Glomerular visceral epithelial cell (primary cell): Measurements from ENCODE around the gene STK16.
"Not testable (repeated sequence)": the region's sequence is repeated elsewhere in the genome, so short reads cannot be mapped to it uniquely, and the experiment has no call there.

ENCODE experiments used
- DNase-seq: peaks from one replicate; pipeline ENCODE4 v3.0.0-alpha.2; 2016; ENCODE audit errors: extremely low spot score

STK16 gene

DNA sequence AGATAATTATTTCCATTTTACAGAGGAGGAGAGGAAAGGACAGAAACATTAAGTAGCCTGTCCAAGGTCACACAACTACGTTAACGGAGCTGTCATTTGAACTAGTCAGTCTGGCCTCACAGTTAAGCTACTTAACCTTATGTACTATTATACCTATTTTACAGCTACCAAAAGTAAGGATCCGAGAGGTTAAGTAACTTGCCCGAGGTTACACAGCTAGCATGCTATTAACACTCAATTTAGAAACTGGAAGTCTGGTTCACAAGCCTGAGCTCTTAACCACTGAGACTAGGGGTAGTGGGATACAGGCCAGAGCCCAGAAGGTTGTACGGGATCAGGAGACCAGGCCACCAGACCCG, 511 bp upstream of the STK16 start:
- DNase-seq = no peak

GRCh38 chr2:219245899-219246230, 586 bp downstream of the STK16 start:
- no peak for DNase-seq

DNA sequence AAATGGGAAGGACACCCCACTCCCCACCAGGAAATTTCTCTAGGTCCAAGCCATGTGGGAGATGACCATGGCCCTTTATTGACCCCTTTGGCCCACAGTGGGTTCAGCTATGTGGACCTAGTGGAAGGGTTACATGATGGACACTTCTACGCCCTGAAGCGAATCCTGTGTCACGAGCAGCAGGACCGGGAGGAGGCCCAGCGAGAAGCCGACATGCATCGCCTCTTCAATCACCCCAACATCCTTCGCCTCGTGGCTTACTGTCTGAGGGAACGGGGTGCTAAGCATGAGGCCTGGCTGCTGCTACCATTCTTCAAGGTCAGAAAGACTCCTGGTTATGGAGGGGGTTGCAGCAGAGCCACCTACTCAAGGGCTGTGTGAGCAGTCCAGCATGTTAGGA, 1.3 kb downstream of the STK16 start:
- DNase-seq = no peak

GRCh38 chr2:219247678-219248642, 2.7 kb downstream of the STK16 start:
- no peak for DNase-seq

- no peak for DNase-seq
Observed at GRCh38 chr2:219248845-219249202, 3.5 kb downstream of the STK16 start.

- DNase-seq = peak; percentile 96
Observed at GRCh38 chr2:219249203-219249980, 4.1 kb downstream of the STK16 start.

DNA sequence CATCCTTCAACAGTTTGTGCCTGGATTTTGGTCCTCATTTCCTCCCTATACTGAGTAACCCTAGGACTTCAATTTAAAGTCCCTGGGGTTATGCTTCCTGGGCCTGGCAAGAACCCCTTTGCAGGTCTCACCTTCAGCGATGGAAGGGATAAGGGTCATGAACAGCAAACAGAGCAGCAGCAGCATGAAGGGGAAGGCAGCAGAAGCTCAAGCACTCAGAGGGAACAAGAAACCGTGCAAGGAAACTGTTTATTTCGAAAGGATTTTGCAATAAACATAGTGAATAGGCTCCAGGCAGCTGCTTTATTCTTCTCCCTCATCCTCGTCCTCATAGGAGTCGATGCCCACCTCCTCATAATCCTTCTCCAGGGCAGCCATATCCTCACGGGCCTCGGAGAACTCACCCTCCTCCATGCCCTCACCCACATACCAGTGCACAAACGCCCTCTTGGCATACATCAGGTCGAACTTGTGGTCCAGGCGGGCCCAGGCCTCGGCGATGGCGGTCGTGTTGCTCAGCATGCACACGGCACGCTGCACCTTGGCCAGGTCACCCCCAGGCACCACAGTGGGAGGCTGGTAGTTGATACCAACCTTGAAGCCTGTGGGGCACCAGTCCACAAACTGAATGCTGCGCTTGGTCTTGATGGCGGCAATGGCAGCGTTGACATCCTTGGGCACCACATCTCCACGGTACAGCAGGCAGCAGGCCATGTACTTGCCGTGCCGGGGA, 4.9 kb downstream of the STK16 start:
- DNase-seq = no peak

DNA sequence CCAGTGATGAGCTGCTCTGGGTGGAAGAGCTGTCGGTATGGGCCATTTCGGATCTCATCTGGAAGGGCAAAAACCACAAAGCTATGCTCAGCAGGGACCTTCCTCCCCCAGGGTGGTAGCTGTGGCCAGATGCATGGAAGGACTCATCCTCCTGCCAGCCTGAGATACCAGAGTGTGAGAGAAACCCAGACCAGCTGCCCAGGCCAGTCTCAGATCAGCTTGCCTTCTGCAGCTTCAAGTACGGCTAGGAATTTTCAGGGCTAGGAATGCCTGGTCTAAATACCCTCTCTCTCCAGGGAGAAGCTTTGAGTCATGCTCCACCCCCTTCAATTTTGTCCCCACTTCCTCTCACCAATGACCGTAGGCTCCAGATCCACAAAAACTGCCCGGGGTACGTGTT, 6.4 kb downstream of the STK16 start:
- peak; percentile 91 for DNase-seq

- no peak for DNase-seq
Observed at GRCh38 chr2:219252084-219252483, 6.8 kb downstream of the STK16 start.

GRCh38 chr2:219252570-219252899, 7.3 kb downstream of the STK16 start:
- peak; percentile 36 for DNase-seq

DNA sequence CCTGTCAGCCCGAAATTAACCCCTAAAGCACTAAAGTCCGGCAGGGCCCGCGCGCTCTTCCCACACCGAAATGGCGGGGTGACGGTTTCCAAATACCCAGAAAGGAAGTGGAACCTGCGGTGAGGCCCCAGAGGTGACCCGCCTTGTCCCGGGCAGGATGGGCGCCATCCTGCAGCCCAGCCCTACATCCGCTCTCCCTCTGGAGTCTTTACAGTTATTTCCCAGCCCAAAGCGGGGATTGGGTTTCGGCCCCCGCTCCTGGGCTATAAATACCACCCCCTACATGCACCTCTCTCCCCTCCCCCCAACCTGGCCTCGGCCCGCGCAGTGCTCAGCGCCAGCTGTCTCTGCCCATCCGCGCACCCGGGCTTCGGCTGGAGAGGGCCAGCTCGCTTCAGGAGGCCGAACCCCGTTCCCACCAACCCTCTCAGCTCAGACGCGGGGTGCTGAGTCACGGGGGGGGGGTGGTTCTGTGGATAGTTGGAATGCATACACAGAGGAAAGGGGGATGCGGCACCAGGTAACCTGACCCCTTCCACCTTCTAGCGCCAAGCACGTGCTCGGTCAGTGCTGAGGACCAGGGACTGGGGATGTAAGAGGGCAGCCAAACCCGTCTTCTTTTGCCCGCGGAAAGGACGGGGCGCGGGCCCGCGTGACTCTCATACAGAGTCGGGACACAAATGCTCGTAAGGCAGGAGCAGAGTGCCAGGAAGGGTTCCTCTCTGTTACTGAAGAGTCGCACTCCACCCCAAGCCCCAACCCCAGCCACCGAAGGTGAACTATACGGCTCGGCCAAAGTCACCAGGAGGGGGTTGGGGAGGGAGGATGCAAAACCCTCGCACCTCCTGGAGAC, 7.8 kb downstream of the STK16 start, which contains the start of gene TUBA4B:
Gene TUBA4B, plus strand, starts transcription at position 344 of the 853 bp plus-strand sequence. Its CDS starts 165 bp downstream, at position 509.
- peak; percentile 74 for DNase-seq

- peak; percentile 85 for DNase-seq
Observed at GRCh38 chr2:219253753-219254589, 8.7 kb downstream of the STK16 start, which contains the start of gene TUBA4A. Gene TUBA4A, minus strand, starts transcription at chr2:219253918. Its CDS starts 60 bp downstream, at chr2:219253858.

DNA sequence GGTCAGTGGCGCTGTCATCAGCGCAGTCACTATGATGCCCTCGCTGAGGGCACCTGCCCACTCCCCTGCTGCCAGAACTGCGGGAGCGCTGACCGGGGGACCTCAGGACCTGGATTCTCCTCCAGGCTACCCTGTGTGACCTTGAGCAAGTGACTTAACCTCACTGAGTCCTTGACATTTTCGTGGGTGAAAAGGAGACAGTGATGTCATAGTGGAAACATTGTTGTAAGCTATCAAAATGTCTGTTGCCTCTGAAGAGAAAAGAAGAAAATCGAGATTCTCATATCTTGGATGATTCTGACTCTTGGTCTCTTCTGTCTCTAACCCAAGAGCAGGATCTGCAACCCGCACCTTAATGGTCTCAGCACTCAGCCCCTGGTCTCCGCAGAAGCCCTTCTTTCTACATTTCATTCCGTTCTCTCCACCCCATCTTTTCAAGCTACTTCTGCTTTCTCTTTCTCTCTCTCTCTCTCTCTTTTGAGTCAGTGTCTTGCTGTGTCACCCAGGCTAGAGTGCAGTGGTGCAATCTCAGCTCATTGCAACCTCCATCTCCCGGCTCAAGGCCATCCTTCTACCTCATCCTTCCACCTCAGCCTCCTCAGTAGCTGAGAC, 9.4 kb downstream of the STK16 start:
- no peak for DNase-seq

- not testable (repeated sequence) for DNase-seq
Observed at GRCh38 chr2:219258942-219259341, 13.7 kb downstream of the STK16 start.

GRCh38 chr2:219261024-219261855, 16.0 kb downstream of the STK16 start:
- DNase-seq = no peak

DNA sequence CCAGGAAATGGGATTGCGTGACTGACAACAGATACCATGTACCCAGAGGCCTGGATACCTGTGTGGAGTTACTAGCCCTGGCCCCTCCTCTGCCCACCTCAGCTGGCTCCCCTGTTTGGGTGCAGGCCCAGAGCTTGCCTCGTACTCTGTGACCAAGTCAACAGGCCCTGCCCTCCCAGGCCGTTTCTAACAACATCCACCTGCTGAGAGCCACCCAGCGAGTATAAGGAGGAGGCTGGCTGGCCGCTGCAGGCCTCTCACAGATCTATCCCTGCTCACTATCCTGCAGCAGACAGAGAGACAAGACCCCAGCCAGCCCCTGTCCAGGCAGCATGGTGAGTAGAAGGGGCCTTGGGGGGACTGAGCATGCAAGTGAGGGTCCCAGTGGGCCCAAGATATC, 21.0 kb downstream of the STK16 start:
- DNase-seq = no peak

DNA sequence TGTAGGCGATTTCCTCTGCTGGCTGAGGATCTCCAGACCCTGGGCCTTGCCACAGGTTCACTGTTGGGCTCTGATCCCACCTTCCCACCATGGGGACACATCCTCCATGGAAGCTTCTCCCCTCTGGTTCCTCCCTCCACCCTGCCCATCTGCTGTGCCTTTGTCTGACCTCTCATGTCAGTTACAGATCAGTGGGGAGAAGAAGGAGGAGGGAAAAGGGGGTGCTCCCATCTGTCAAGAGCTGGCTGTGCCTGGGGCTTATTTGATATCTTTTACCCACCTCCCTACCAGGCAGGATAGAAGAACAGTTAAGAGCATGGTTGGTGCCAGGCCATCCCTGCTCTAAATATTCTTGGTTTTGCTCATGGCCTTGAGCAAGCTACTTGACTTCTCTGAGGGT, 21.6 kb downstream of the STK16 start:
- DNase-seq = no peak

- DNase-seq = no peak
Observed at GRCh38 chr2:219268294-219268693, 23.0 kb downstream of the STK16 start.
